HG02610 (cell line): ENCODE results near the gene TPST2.

Source experiments
- ATAC-seq: cut with Tn5 transposase; IDR thresholded peaks from one replicate; pipeline ENCODE4 v1.9.1; 2021; ENCODE audit warnings: mild to moderate bottlenecking, moderate library complexity; ENCODE audit not compliant: unreplicated experiment

TPST2 gene

DNA sequence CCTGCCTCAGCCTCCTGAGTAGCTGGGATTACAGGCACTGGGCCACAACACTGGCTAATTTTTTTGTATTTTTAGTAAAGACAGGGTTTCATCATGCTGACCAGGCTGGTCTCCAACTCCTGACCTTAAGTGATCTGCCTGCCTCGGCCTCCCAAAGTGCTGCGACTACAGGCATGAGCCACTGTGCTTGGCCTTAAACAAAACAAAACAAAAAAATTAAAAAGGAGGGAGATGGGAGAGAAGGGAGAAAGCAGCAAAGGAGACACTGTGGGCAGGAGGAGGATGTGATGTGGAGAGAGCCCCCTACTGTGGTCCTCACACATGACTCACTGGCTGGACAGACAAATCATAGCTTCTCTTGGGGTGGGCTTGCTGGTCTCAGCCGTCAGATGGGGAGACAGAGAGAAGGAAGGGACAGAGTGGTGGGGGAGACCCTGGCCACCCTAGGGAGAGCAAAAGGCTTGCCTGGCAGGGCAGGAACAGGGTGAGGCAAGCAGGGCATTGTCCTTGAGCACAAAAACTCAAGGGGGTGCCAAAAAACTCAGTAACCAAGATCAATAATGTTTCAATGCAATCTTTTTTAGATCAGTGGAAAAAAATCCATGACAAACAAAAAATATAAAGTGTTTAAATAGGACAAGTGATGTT lies 31.6 kb downstream of the TPST2 start:
- ATAC-seq = no peak

DNA sequence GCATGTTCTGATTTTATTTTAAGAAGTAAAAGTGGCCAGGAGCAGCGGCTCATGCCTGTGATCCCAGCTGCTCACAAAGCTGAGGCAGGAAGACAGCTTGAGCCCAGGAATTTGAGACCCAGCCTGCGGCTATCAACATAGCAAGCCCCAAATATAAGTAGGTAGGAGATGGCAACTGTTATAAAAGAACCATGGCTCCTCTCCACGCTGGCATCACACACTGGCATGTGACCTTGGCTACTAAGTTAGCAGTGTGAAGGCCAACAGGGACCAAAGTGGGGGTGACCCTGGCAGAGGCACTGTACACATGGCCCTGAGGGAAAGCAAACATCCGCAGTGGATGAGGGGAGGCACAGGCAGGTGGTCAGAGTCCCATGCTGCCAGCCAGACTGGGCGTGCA lies 33.0 kb downstream of the TPST2 start:
- no peak for ATAC-seq

DNA sequence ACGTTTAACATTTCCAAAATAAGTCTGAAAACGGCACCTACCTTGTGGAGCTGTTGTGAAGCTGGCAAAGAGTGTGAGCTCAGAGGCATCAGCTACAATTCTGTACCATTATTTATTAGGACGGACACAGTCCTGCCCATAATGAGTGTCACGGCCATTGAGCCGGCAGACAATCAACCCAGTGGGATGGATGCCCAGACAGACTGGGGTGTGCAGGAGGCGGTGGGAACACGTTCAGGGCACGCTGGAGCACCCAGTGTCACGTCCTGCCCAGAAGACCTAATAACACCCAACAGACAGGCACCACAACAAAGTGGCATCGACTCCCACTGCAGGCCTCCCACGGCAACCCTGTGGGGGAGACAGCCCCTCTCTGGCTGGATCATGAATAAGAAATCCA lies 34.5 kb downstream of the TPST2 start:
- no peak for ATAC-seq

- ATAC-seq = no peak
These were observed 35.0 kb downstream of the TPST2 start for GRCh38 chr22:26554956-26555355.

- ATAC-seq = no peak
These were observed 36.7 kb downstream of the TPST2 start for GRCh38 chr22:26553056-26553752.

- no peak for ATAC-seq
These were observed 37.5 kb downstream of the TPST2 start for GRCh38 chr22:26552466-26552865.

GRCh38 chr22:26551568-26551967 lies 38.4 kb downstream of the TPST2 start:
- ATAC-seq = no peak

GRCh38 chr22:26550498-26551033 lies 39.4 kb downstream of the TPST2 start:
- ATAC-seq = no peak

DNA sequence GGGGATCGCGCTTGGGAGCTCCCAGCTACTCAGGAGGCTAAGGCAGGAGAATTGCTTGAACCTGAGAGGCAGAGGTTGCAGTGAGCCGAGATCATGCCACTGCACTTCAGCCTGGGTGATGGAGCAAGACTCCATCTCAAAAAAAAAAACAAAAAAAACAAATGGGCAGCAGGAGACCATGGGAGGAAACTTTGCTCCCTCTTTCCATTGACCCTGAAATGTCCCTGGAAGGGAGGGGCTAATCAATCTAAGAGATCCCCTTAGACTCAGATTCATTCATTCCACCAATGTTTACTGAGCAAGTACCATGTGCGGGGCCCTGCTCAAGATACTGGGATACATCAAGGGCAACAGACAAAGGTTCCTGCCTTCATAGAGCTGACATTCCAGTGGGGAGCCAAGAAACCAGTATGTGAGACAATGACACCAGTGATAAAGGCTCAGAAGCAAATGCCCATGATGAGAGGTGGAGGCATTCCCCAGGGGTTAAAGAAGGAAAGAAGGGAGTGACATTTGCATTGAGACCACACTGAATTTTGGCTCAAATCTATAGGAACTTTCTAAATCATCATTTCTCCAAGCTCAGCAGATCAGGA lies 39.9 kb downstream of the TPST2 start:
- ATAC-seq = no peak

DNA sequence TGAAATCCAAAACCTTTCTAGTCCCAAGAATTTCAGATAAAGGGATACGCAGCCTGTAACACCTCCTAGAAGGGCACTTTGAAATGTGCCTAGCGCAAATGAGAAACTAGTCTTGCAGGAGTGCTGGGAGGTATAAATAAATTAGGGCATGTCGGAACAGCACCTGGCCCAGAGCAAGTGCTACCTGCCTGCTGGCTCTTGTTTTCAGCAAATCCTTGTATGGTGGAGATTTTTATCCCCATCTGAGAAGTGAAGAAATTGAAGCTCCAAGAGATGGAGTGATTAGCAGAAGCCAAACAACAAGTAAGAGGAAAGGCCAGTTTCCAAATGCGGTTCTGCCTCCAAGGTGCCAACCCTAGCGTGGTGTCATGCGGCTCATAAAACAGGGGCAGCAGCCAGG lies 40.9 kb downstream of the TPST2 start:
- ATAC-seq = no peak

- no peak for ATAC-seq
These were observed 41.6 kb downstream of the TPST2 start for GRCh38 chr22:26548303-26548702.

- ATAC-seq = no peak
These were observed 42.1 kb downstream of the TPST2 start for GRCh38 chr22:26547837-26548236.

- no peak for ATAC-seq
These were observed 42.5 kb downstream of the TPST2 start for GRCh38 chr22:26547426-26547825.

DNA sequence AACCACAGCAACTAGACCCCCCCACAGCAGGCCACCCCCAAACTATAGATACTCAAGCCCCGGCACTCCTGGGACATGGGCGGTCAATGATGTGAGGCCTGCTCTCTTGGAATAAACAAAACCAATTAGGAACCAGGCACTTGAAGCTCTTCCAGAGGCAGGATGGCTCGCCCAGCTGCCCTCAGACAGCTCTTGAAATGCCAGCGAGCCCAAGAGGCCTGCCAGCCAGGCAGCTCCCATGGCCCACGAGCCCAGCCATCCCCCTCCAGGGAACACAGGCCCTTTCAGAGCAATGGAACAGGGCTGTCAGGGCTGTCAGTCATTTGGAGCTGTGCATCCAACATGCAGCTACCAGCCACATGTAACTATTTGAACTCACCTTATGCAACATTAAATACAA lies 43.6 kb downstream of the TPST2 start:
- no peak for ATAC-seq

GRCh38 chr22:26545827-26546226 lies 44.1 kb downstream of the TPST2 start:
- ATAC-seq = no peak

- ATAC-seq = no peak
These were observed 44.5 kb downstream of the TPST2 start for GRCh38 chr22:26545385-26545784.

- ATAC-seq = no peak
These were observed 45.4 kb downstream of the TPST2 start for GRCh38 chr22:26544489-26544888.

GRCh38 chr22:26542831-26543230 lies 47.1 kb downstream of the TPST2 start:
- no peak for ATAC-seq

DNA sequence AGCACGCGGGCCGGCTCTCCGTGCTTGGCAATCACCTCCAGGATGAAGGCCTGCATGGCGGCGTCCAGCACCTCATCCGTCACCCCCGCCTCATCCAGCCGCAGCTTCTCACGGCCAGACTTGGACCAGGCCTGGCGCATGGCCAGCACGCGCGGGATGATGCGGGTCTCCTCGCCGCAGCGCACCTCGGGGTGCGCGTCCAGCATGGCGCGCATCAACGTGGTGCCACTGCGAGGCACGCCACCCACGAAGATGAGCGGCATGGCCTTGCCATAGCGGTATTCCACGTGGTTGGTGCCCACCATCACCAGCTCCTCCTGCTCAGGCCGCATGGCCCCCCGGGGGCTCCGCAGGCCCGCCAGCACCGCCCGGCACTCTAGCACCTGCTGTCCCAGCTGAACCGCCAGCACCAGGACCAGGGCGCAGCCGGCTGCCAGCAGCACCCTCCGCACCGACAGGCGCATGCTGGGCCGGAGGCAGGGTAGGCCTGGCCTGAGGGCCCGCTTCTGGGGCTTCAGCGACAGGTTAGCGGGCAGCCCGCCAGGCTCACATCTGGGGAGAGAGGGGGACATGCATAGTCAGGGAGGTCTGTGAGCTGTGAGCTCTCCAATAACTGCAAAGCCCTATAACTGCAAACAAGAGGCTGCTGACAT lies 48.6 kb downstream of the TPST2 start:
- no peak for ATAC-seq

DNA sequence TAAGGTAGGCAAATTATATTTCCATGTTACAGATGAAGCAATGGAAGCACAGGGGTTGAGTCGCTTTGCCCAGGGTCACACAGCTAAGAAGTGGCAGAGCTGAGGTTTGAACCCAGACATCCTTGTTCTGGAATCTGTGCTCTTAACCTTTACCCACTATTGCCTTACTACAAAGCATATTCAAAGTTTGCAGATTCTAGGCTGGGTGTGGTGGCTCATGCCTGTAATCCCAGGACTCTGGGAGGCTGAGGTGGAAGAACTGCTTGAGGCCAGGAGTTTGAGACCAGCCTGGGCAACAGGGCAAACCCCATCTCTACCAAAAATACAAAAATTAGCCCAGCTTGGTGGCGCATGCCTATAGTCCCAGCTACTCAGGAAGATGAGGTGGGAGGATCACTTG lies 49.8 kb downstream of the TPST2 start:
- ATAC-seq = no peak

GRCh38 chr22:26536762-26537134 lies 53.2 kb downstream of the TPST2 start:
- ATAC-seq = no peak
